Prostate gland (tissue), 2 donors: ENCODE data around the gene MRI1.

Source experiments
- POLR2A ChIP-seq: fragments of 450-650 bp; IDR thresholded peaks from one replicate; pipeline ENCODE4 v1.6.1; 2016; ENCODE audit warnings: antibody characterized with exemption, mild to moderate bottlenecking
- POLR2AphosphoS5 ChIP-seq: sonication (generic); formaldehyde crosslinking; IDR thresholded peaks from one replicate; pipeline ENCODE4 v1.6.1; 2017; ENCODE audit warnings: antibody characterized with exemption
- TF ChIP-seq, protein P1 (sequence below), 4 experiments: fragments of 200-600 bp in 2 of 4; fragments of 450-650 bp in 2 of 4; sonication (generic) in 2 of 4; IDR thresholded peaks; 1 replicate in 3 of 4; 2 replicates in 1 of 4; pipeline ENCODE4 v1.5.1; 2016 to 2019; ENCODE audit warnings: antibody characterized with exemption in 4 of 4, mild to moderate bottlenecking in 2 of 4, moderate library complexity in 2 of 4

GRCh38 chr19:13803038-13803437 lies 38.7 kb downstream of the MRI1 start:
- TF ChIP-seq, protein P1, sequence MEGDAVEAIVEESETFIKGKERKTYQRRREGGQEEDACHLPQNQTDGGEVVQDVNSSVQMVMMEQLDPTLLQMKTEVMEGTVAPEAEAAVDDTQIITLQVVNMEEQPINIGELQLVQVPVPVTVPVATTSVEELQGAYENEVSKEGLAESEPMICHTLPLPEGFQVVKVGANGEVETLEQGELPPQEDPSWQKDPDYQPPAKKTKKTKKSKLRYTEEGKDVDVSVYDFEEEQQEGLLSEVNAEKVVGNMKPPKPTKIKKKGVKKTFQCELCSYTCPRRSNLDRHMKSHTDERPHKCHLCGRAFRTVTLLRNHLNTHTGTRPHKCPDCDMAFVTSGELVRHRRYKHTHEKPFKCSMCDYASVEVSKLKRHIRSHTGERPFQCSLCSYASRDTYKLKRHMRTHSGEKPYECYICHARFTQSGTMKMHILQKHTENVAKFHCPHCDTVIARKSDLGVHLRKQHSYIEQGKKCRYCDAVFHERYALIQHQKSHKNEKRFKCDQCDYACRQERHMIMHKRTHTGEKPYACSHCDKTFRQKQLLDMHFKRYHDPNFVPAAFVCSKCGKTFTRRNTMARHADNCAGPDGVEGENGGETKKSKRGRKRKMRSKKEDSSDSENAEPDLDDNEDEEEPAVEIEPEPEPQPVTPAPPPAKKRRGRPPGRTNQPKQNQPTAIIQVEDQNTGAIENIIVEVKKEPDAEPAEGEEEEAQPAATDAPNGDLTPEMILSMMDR (IDR thresholded peaks at IDR 0.05), result no peak
- TF ChIP-seq POLR2AphosphoS5 (peak; percentile 76), POLR2A (no peak)
